GM21619 (cell line): ENCODE measurements around the gene RIMBP2.

Experiments used
- ATAC-seq: cut with Tn5 transposase; IDR thresholded peaks from one replicate; pipeline ENCODE4 v1.9.1; 2021; ENCODE audit not compliant: unreplicated experiment

RIMBP2 gene

GRCh38 chr12:130685250-130685787 lies 30.8 kb downstream of the RIMBP2 start:
- ATAC-seq, result no peak

DNA sequence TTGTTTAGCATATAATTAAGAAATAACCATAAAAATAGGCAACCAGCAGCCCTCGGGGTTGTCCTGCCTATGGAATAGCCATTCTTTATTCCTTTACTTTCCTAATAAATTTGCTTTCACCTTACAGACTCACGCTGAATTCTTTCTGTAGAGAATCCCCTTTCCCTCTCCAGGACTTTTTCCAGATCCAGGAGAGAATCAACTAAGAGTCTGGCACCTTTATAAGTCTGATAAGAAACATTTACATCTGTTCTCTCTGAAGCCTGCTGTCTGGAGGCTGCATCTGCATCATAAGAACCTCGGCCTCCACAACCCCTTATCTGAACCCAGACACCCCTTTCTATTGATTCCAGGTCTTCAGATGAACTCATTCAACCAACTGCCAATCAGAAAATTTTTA lies 32.3 kb downstream of the RIMBP2 start:
- no peak for ATAC-seq

- ATAC-seq, result no peak
Measured at GRCh38 chr12:130683080-130683479, 33.0 kb downstream of the RIMBP2 start.

- no peak for ATAC-seq
Measured at GRCh38 chr12:130680451-130680990, 35.6 kb downstream of the RIMBP2 start.

- no peak for ATAC-seq
Measured at GRCh38 chr12:130677957-130678558, 38.0 kb downstream of the RIMBP2 start.

GRCh38 chr12:130675791-130676190 lies 40.3 kb downstream of the RIMBP2 start:
- ATAC-seq, result no peak

- no peak for ATAC-seq
Measured at GRCh38 chr12:130675121-130675520, 41.0 kb downstream of the RIMBP2 start.

DNA sequence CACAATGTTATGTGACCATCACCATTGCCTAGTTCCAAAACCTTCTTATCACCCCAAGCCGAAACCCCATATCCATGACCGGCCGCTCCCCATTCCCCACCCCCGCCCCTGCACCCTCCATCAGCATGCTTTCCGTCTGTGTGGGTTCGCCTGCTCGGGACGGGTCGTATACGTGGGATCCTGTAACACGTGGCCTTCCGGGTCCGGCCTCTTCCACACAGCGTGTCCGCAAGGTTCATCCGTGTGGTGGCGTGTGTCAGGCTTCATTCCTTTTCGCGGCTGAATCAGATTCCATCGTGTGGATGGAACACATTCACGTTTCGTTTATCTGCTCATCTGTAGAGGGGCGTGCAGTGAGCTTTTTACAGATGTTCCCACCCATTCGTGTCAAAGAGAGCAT lies 41.4 kb downstream of the RIMBP2 start:
- no peak for ATAC-seq

- no peak for ATAC-seq
Measured at GRCh38 chr12:130673036-130673705, 42.9 kb downstream of the RIMBP2 start.

DNA sequence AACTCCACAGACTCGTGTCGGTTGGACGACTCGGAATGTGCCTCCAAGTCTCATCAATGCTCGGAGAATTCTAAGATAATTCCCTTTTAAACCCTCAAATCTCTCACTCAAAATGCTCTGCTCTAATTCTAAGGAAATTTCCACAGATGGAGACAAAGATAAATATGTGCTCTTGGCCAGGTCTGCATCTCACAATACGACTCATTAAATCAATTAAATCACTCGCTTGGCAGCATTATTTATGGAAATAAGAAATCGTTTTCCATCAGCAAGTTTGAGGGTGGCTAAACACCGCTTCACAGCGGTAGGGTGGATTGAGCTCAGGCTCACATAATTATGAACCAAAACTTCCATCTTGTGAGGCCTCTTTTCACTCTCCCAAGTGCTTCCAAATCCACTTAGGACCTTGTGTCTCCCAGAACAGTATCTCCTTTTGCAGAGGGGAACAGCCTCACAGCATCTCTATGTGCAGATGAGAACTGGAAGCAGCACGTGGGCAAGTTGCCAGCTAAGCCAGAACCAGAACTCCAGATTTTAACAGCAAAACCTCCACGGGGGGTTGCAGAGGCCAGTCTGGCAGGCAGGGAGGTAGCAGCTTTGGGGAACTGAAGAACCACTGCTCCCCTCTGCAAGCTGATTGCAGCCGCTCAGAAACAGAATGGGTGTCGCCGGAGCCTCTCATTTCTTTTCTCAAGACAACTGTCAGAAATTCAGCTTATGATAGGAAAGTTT lies 43.8 kb downstream of the RIMBP2 start:
- ATAC-seq, result no peak

DNA sequence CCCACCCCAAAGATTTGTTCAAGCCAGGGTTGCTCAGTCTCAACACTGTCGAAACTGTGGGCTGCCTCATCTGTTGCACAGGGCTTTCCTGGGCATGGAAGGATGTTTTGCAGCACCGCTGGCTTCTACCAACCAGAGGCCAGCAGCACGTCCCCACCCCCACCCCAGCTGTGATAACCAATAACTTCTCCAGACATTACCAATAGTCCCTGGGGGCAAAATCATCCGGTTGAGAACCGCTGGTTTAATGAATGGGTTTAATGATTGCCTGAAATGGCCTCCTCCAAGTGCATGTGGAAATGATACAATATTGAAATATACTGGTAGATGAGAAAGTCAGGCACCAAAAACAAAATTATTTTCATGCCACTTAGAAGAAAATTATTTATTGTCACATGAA lies 44.5 kb downstream of the RIMBP2 start:
- ATAC-seq, result no peak

DNA sequence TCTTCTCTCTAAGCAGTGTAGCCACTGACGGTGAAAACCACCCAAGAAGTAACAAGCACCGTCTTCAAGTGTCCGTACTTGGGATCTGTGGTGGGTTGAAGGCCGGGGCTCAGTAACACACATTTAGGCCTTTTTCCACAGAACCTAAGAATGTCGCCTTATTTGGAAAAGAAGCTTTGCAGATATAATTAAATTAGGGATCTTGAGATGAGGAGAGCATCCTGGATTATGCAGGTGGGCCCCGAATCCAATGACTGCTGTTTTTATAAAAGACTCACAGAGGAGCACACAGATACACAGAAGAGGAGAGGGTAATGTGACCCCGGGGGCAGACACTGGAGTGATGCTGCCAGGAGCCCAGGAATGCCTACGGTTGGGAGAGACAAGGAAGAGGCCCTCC lies 46.3 kb downstream of the RIMBP2 start:
- ATAC-seq, result no peak

GRCh38 chr12:130669205-130669557 lies 46.9 kb downstream of the RIMBP2 start:
- ATAC-seq, result no peak

DNA sequence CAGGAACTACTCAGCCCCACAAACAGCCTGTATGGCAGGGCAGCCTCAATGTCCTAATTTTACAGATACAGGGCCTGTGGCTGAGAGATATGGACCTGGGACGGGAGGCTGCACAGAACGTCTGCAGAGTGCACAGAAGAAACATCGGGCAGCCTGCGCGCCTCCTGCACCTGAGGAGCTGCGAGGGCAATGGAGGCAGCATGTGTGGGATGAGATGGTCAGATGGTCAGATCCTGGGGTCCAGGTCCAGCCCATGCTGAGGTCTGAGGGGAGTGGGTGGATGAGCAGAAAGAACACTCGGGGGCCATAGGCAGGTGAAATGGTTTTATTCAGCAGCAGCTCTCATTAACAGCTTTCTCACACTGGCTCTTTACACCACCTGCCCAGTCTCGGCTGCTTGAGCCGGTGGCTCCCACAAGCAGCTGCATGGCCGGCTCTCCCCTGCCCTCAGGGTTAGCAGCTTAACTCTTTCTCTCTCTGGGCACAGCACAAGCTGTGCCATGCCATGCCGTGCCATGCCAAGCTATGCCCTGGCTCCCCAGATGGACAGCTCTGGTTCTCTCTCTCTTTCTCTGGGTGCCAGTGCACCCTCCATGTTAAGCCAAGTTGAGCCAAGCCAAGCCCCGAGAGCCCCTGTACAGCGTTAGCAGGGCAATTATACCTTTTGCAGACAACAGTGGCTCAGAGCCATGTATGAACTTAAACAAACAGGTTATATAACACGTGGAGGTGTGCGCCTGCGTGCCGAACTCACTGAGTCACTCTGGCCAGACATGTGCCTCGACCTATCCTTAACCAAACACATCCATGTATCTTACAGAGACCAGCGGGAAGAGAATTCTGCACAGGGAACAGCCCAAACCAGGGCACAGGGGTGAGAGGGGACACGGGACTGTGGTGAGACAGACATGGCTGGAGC lies 47.6 kb downstream of the RIMBP2 start:
- no peak for ATAC-seq

DNA sequence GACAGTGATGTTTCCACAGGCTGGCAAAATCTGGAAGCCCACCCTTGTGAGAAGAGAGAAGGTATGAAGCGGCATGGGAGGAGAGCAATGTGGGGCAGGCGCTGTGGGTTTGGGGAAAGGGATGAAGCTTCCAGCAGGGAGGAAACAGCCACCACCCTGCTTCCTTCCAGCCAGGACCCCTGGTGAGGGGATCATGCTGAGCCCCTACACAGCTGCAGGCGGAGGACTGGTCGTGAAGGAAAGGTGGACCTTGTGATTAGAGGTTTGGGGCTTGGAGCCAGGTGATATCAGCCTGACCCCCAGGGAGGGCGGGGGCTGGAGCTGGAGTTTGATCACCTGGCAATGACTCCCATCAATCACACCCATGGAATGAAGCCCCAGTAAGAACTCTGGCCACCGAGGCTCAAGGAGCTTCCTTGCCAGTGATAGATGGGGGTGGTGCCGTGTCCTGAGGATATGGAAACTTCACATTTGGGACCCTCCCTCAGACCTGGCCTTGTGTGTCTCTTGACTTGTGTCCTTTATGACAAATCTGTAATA lies 48.6 kb downstream of the RIMBP2 start:
- ATAC-seq, result no peak

- ATAC-seq, result no peak
Measured at GRCh38 chr12:130666645-130667044, 49.5 kb downstream of the RIMBP2 start.

DNA sequence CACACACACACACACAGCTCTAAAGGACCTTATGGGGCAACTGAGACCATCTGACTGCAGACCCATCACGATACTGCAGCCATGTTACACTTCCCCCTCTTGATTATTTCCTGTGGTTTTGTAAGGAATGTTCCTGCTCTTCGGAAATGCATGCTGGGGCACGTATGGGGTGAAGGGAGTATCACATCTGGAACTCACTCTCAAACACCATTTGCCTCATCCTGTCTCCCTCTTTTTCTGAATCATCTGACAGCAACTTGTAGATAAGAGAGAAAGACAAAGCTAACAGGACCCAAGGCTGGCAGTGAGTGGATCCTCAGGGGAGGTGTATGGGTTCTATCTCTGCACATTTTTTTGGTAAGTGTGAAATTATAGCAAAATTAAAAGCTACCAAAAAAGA lies 50.3 kb downstream of the RIMBP2 start:
- ATAC-seq, result no peak

- no peak for ATAC-seq
Measured at GRCh38 chr12:130664772-130665171, 51.3 kb downstream of the RIMBP2 start.

GRCh38 chr12:130664252-130664651 lies 51.8 kb downstream of the RIMBP2 start:
- no peak for ATAC-seq

GRCh38 chr12:130663514-130663913 lies 52.6 kb downstream of the RIMBP2 start:
- no peak for ATAC-seq
